ENCODE results near the gene LRP2.

LRP2 gene

DNA sequence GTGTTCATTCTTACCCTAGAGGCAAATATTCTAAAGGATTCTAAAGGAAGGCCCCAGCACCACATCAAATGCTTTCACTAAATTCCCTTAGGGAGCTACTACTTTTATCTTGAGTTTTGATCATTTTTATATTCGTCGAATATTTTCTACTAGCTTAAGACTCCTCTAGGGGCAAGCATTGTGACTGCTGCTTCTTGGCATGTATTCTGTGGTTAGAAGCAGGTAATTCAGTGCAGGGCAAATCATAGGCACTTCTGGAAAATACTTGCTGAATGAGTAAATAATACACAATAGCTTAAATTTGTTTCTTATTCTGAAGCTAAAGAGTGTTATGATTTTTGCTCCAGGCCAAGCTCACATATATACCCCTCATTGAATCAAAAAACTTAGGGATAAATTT, 136.4 kb downstream of the LRP2 start:
- TF ChIP-seq, protein P1, sequence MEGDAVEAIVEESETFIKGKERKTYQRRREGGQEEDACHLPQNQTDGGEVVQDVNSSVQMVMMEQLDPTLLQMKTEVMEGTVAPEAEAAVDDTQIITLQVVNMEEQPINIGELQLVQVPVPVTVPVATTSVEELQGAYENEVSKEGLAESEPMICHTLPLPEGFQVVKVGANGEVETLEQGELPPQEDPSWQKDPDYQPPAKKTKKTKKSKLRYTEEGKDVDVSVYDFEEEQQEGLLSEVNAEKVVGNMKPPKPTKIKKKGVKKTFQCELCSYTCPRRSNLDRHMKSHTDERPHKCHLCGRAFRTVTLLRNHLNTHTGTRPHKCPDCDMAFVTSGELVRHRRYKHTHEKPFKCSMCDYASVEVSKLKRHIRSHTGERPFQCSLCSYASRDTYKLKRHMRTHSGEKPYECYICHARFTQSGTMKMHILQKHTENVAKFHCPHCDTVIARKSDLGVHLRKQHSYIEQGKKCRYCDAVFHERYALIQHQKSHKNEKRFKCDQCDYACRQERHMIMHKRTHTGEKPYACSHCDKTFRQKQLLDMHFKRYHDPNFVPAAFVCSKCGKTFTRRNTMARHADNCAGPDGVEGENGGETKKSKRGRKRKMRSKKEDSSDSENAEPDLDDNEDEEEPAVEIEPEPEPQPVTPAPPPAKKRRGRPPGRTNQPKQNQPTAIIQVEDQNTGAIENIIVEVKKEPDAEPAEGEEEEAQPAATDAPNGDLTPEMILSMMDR (IDR thresholded peaks at IDR 0.05; ENCODE audit: insufficient read depth, low read depth, low read length, missing control alignments) = no peak
- DNase-seq (ENCODE audit: low read depth) = no peak
- no peak overlapping the region for H3K4me3 ChIP-seq (ENCODE audit: low read depth, low read length)

DNA sequence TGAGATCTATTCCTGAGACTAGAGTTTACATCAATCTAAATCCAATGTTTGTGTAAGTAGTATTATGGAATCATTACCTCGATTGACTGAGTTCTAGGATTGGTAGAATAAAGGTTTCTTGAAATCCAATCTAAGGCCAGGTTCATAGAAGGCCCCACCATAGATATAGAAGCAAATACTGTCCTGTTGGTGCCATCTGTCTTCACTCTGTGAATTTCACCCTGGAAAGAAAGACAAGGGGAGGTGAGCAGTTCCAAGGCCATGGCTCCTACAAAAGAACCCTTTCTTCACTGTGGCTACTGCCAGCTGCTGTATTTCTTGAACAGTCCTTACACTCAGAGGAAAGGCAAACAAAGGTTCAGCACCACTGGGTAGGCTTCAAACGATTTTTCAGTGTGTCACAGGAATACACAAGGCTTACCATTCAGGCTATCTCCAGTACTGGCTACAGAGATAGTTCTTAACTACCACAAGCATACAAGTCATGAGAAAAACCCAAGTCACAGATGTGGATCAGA, 137.0 kb downstream of the LRP2 start:
- no peak for DNase-seq (ENCODE audit: low read depth)
- H3K4me3 ChIP-seq (ENCODE audit: low read depth, low read length) = no peak overlapping the region
- TF ChIP-seq, protein P1 (IDR thresholded peaks at IDR 0.05; ENCODE audit: insufficient read depth, low read depth, low read length, missing control alignments) = no peak

DNA sequence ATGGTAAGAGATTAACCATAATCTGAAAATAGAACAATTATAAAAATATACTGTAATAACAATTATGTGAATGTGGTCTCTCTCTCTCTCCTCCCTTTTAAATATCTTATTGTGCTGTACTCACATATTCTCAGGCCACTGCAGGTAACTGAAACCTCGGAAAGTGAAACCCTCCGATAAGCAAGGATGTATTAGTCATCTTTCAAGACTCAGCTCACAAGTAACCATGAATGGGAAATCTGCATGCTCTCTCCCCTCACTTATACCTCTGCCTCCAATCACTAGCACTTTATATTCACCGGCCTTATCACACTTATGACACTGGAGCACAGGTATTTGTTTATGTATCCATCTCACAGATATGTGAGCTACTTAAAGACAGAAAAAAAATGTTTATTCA, 139.7 kb downstream of the LRP2 start:
- TF ChIP-seq, protein P1 (IDR thresholded peaks at IDR 0.05; ENCODE audit: insufficient read depth, low read depth, low read length, missing control alignments) = no peak
- DNase-seq (ENCODE audit: low read depth) = peak; percentile 7
- H3K4me3 ChIP-seq (ENCODE audit: low read depth, low read length) = no peak overlapping the region

DNA sequence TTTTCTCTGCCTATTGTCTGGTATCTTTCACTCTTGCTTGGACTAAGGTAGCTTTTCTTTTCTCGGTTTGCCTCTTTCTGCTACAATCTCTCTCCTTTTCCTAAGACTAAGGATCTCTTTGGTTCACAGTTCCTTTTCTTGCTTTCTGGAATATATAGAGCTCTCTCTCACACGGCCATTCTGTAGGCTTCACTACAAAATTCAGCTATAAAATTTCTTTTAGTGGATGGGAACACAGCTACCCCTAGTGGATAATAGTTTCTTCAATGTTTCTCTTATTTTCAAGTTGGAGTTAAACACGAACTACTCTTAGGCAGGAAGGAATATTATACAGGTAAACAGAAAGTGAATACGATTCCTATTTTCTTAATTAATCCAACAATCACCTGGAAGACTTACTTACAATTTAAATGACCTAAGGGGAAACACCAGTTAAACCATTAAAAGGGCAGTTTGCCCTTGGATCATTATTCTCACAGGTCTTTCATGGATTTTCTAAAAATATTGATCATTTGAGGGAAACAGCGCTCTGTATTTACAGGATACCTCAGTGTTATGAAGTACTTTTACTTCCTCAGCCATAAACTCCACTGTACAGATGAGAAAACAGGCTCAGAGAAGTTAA, 140.5 kb downstream of the LRP2 start:
- TF ChIP-seq, protein P1 (IDR thresholded peaks at IDR 0.05; ENCODE audit: insufficient read depth, low read depth, low read length, missing control alignments) = peak; percentile 14
- DNase-seq (ENCODE audit: low read depth) = no peak
- no peak overlapping the region for H3K4me3 ChIP-seq (ENCODE audit: low read depth, low read length)

DNA sequence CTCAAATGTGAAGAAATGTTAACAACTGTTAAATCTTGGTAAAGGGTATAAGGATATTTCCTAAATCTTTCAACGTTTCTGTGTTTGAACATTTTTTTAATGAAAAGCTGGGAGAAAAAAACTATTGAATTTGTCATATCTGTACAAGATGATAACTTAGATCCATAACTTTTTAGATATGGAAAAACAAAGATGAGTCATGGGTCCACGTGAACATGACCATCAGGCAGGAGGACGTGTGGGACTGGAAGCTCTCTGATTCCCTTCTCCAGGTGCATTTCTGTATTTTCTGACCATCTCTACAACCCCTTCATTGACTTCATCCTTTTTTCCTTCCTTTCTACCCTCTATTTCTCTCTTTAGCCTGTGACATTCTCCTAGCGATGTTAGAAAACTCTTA, 151.4 kb downstream of the LRP2 start:
- H3K4me3 ChIP-seq (ENCODE audit: low read depth, low read length) = no peak overlapping the region
- TF ChIP-seq, protein P1 (IDR thresholded peaks at IDR 0.05; ENCODE audit: insufficient read depth, low read depth, low read length, missing control alignments) = no peak
- DNase-seq (ENCODE audit: low read depth) = no peak

DNA sequence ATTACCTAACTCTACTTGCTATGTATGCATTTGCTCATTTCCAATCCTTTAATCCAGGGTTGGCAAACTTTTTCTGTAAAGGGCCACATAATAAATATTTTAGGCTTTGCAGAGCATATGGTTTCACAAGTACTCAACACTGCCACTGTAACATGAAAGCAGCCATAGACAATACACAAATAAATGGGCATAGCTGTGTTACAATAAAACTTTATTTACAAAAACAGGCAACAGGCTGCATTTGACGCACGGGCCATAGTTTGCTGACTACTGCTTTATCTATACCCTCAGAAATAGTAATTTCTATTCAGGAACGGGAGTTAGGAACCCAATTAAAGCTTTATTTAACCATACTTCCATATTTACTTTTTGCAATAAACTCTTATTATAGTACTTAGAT, 154.3 kb downstream of the LRP2 start:
- no peak overlapping the region for H3K4me3 ChIP-seq (ENCODE audit: low read depth, low read length)
- TF ChIP-seq, protein P1 (IDR thresholded peaks at IDR 0.05; ENCODE audit: insufficient read depth, low read depth, low read length, missing control alignments) = no peak
- DNase-seq (ENCODE audit: low read depth) = no peak

DNA sequence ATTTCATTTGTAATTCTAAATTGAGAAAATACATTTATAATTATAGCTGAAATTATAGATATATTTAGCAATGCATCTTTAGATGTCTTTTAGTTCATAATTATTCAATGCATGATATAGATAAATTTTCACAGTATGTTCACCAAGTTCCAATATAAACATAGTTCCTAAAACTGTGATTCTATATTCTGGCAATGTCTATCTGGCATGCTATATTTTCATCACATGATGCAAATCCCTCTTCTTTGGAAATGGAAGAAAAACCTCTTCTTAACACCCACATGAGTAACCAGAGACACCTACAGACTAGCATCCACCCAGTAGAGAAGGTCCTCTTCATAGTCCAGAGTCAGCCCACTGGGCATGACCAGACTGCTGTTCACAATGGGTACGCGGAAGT, 157.2 kb downstream of the LRP2 start:
- no peak for DNase-seq (ENCODE audit: low read depth)
- no peak overlapping the region for H3K4me3 ChIP-seq (ENCODE audit: low read depth, low read length)
- TF ChIP-seq, protein P1 (IDR thresholded peaks at IDR 0.05; ENCODE audit: insufficient read depth, low read depth, low read length, missing control alignments) = no peak
